ENCODE results near the gene LDLRAD3. TPM values are rescaled to one million over a fixed set of nuclear protein-coding genes. Genes with fewer than 3 reads are reported as not detected.

The LDLRAD3 gene
- polyA plus RNA-seq, 1 donor (not counting 4 experiments of a cell fraction or from before 2014, with no cell fraction given) = 13.1 TPM

GRCh38 chr11:36261094-36261493, 317.2 kb downstream of the LDLRAD3 start:
- no peak overlapping the region for H3K4me3 ChIP-seq (ENCODE audit: control insufficient read depth in 2 of 3, extremely low read depth in 1 of 3, insufficient read depth in 2 of 3, low read depth in 1 of 3, low read length in 3 of 3)
- no peaks in the 10 kb centered on the region for H3K36me3 ChIP-seq (ENCODE audit: control insufficient read depth in 2 of 2, extremely low read depth in 1 of 2, insufficient read depth in 2 of 2, low read length in 2 of 2)
- TF ChIP-seq EZH2 (IDR thresholded peaks at IDR 0.05; ENCODE audit: low read length) (no peak), CTCF (optimal IDR thresholded peaks at IDR 0.05 in 1 of 3, IDR thresholded peaks at IDR 0.05 in 1 of 3, conservative IDR thresholded peaks at IDR 0.05 in 1 of 3; ENCODE audit: extremely low read depth in 1 of 3, insufficient read depth in 2 of 3, low read length in 3 of 3) (no peak)
- dilution Hi-C loops (cut with MboI; ENCODE audit: extremely low pct_ligation_motif_present, low sequenced_read_pairs) = no loop called here
- H3K4me1 ChIP-seq (ENCODE audit: control insufficient read depth, extremely low read depth, insufficient read depth, low read length) = peaks cover 11% of the 10 kb centered on the region
- no peak overlapping the region for H3K9ac ChIP-seq (ENCODE audit: control insufficient read depth, extremely low read depth, insufficient read depth, low read length)
- H3K79me2 ChIP-seq (ENCODE audit: control insufficient read depth, insufficient read depth, low read length) = no peaks in the 10 kb centered on the region
- H3K27me3 ChIP-seq (ENCODE audit: control insufficient read depth, extremely low read depth, insufficient read depth, low read length) = no peaks in the 10 kb centered on the region
- no peak overlapping the region for H3K27ac ChIP-seq (ENCODE audit: control insufficient read depth, insufficient read depth, low read length)
- no peak overlapping the region for H3K4me2 ChIP-seq (ENCODE audit: control insufficient read depth, extremely low read depth, insufficient read depth, low read depth, low read length)
- DNase-seq (ENCODE audit: low read depth, low spot score) (no peak), FAIRE-seq (no peak)
- H2AFZ ChIP-seq (ENCODE audit: control insufficient read depth, low read length) = no peak overlapping the region
- H4K20me1 ChIP-seq (ENCODE audit: control insufficient read depth, extremely low read depth, insufficient read depth, low read length) = no peaks in the 10 kb centered on the region
- H3K9me1 ChIP-seq (ENCODE audit: control insufficient read depth, extremely low read depth, insufficient read depth, low read length) = no peaks in the 10 kb centered on the region
- peaks cover 2% of the 10 kb centered on the region for H3K9me3 ChIP-seq (ENCODE audit: control insufficient read depth, low read depth, low read length)

- Histone ChIP-seq H3K9me3 (ENCODE audit: control insufficient read depth, low read depth, low read length) (no peaks in the 10 kb centered on the region), H2AFZ (ENCODE audit: control insufficient read depth, low read length) (no peak overlapping the region), H3K4me3 (ENCODE audit: control insufficient read depth in 2 of 3, extremely low read depth in 1 of 3, insufficient read depth in 2 of 3, low read depth in 1 of 3, low read length in 3 of 3) (no peak overlapping the region), H4K20me1 (ENCODE audit: control insufficient read depth, extremely low read depth, insufficient read depth, low read length) (no peaks in the 10 kb centered on the region), H3K79me2 (ENCODE audit: control insufficient read depth, insufficient read depth, low read length) (no peaks in the 10 kb centered on the region), H3K27ac (ENCODE audit: control insufficient read depth, insufficient read depth, low read length) (no peak overlapping the region), H3K27me3 (ENCODE audit: control insufficient read depth, extremely low read depth, insufficient read depth, low read length) (no peaks in the 10 kb centered on the region), H3K9me1 (ENCODE audit: control insufficient read depth, extremely low read depth, insufficient read depth, low read length) (no peaks in the 10 kb centered on the region), H3K36me3 (ENCODE audit: control insufficient read depth in 2 of 2, extremely low read depth in 1 of 2, insufficient read depth in 2 of 2, low read length in 2 of 2) (no peaks in the 10 kb centered on the region), H3K9ac (ENCODE audit: control insufficient read depth, extremely low read depth, insufficient read depth, low read length) (no peak overlapping the region), H3K4me1 (ENCODE audit: control insufficient read depth, extremely low read depth, insufficient read depth, low read length) (no peaks in the 10 kb centered on the region), H3K4me2 (ENCODE audit: control insufficient read depth, extremely low read depth, insufficient read depth, low read depth, low read length) (no peak overlapping the region)
- dilution Hi-C loops (cut with MboI; ENCODE audit: extremely low pct_ligation_motif_present, low sequenced_read_pairs) = no loop called here
- DNase-seq (ENCODE audit: low read depth, low spot score) (no peak), FAIRE-seq (no peak)
- no peak for TF ChIP-seq CTCF (optimal IDR thresholded peaks at IDR 0.05 in 1 of 3, IDR thresholded peaks at IDR 0.05 in 1 of 3, conservative IDR thresholded peaks at IDR 0.05 in 1 of 3; ENCODE audit: extremely low read depth in 1 of 3, insufficient read depth in 2 of 3, low read length in 3 of 3)
- no peak for TF ChIP-seq EZH2 (IDR thresholded peaks at IDR 0.05; ENCODE audit: low read length)
Measured at GRCh38 chr11:36264011-36264972, 320.4 kb downstream of the LDLRAD3 start.

Measured in keratinocyte (primary cell).